Breast epithelium (tissue), 3 donors: Measurements from ENCODE around the gene IGIP.

ENCODE experiments used
- POLR2A ChIP-seq: fragments of 450-650 bp; IDR thresholded peaks from one replicate; pipeline ENCODE4 v1.6.1; 2016; ENCODE audit warnings: antibody characterized with exemption, mild to moderate bottlenecking, moderate library complexity
- POLR2AphosphoS5 ChIP-seq, 3 donors: sonication (generic); formaldehyde crosslinking; IDR thresholded peaks; one replicate each; pipeline ENCODE4 v1.6.1; 2017; ENCODE audit warnings: antibody characterized with exemption in 3 of 3
- TF ChIP-seq, protein P1 (sequence below), 3 donors: fragments of 450-650 bp; IDR thresholded peaks; one replicate each; pipeline ENCODE4 v1.5.1; 2016 to 2017; ENCODE audit warnings: antibody characterized with exemption in 3 of 3, mild to moderate bottlenecking in 3 of 3, moderate library complexity in 3 of 3

DNA sequence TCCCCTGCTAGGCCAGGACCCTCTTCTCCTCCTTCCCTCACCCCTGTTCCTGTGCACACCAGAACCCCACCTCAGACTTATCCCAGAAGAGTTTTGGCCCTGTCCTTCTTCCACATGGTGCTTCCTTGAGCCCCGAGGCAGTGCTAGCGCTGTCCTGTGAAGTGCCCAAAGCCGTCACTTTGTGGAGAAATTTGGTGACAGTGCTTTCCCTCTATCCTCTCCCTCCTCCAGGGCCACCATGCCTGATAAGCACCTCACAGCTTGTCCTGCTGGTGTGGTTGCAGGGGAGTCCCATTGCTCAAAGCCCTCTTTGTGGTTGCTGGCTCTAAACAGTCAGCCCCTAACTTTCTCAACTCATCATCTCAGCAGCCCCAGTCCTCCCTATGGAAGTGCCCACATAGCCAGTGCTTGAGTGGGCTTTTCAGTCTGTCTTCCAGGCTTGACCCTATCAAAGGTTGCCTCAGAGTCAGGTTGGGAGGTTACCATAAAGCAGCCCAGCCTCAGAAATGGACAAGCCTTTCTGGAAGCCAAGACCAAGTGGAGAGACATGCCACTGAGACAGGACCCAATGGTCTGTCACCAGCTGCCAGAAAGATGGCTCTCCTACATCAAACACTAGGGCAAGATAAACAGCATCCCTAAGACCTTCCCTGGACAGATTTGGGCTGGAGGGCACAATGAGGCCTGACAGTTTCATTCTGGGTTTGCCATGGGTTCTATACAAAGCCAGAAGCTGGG lies 18.0 kb downstream of the IGIP start:
- TF ChIP-seq, protein P1, sequence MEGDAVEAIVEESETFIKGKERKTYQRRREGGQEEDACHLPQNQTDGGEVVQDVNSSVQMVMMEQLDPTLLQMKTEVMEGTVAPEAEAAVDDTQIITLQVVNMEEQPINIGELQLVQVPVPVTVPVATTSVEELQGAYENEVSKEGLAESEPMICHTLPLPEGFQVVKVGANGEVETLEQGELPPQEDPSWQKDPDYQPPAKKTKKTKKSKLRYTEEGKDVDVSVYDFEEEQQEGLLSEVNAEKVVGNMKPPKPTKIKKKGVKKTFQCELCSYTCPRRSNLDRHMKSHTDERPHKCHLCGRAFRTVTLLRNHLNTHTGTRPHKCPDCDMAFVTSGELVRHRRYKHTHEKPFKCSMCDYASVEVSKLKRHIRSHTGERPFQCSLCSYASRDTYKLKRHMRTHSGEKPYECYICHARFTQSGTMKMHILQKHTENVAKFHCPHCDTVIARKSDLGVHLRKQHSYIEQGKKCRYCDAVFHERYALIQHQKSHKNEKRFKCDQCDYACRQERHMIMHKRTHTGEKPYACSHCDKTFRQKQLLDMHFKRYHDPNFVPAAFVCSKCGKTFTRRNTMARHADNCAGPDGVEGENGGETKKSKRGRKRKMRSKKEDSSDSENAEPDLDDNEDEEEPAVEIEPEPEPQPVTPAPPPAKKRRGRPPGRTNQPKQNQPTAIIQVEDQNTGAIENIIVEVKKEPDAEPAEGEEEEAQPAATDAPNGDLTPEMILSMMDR (IDR thresholded peaks at IDR 0.05): no peak
- no peak for TF ChIP-seq POLR2AphosphoS5 (IDR thresholded peaks at IDR 0.05)
- no peak for TF ChIP-seq POLR2A
